Measurements from ENCODE around the gene TPCN1.

TPCN1 gene

DNA sequence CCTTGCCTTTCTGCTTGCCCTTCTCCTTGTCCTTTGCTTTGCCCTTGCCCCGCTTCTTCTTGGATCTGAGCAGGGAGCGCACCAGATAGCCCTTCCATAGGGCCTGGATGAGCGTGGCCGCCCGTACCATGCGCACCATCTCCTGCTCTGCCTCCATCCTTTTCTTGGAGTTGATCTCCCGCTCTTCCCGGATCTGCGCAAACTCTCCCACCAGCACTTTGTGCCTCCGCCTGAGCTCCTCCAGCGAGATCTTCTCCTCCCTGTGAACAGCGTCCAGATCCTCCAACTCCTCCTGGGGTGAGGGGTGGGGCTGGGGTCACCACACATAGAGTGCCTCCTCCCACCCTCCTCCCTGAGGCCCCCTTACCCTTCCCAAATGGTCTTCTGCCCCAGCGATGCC is 25.7 kb upstream of the TPCN1 start:
- H3K27ac ChIP-seq (ENCODE audit: low read depth in 2 of 2, low read length in 2 of 2), result no peak overlapping the region
- H3K4me3 ChIP-seq (ENCODE audit: low read length in 2 of 2), result no peak overlapping the region
- no peaks in the 10 kb centered on the region for H3K9me3 ChIP-seq (ENCODE audit: control insufficient read depth in 2 of 2, low read length in 2 of 2)
- peaks cover 14 to 16% of the 10 kb centered on the region in 2 donors for H3K36me3 ChIP-seq (ENCODE audit: control insufficient read depth in 2 of 2, insufficient read depth in 2 of 2, low read length in 2 of 2)
- H3K27me3 ChIP-seq (ENCODE audit: control insufficient read depth in 2 of 2, insufficient read depth in 2 of 2, low read length in 2 of 2), result no peaks in the 10 kb centered on the region
- H3K9ac ChIP-seq (ENCODE audit: low read depth in 1 of 2, low read length in 2 of 2), result no peak overlapping the region
- H3K4me1 ChIP-seq (ENCODE audit: control insufficient read depth in 2 of 2, insufficient read depth in 2 of 2, low read length in 2 of 2), result peaks cover 0 to 7% of the 10 kb centered on the region in 2 donors

DNA sequence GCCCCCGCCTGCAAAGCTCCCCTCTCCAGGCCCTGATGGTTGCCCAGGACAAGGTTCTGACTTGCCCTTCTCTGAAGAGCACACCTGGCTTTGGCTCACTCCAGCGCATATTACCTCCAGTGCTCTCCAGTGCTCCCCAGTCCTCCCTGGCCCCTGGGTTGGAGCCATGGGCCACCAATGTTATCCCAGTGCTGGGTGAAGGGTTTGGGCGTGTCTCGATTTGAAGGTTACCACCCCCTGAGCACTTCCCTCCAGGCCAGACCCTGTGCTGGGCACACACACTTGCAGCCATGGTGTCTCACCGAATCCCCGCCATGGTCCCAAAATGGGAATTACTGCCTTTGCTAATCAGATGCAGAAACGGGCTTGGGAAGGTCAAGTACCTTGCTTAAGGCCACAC is 24.7 kb upstream of the TPCN1 start:
- no peak overlapping the region for H3K27ac ChIP-seq (ENCODE audit: low read depth in 2 of 2, low read length in 2 of 2)
- H3K36me3 ChIP-seq (ENCODE audit: control insufficient read depth in 2 of 2, insufficient read depth in 2 of 2, low read length in 2 of 2), result peaks cover 6 to 11% of the 10 kb centered on the region in 2 donors
- peaks cover 0 to 7% of the 10 kb centered on the region in 2 donors for H3K4me1 ChIP-seq (ENCODE audit: control insufficient read depth in 2 of 2, insufficient read depth in 2 of 2, low read length in 2 of 2)
- H3K9me3 ChIP-seq (ENCODE audit: control insufficient read depth in 2 of 2, low read length in 2 of 2), result no peaks in the 10 kb centered on the region
- H3K4me3 ChIP-seq (ENCODE audit: low read length in 2 of 2), result no peak overlapping the region
- no peaks in the 10 kb centered on the region for H3K27me3 ChIP-seq (ENCODE audit: control insufficient read depth in 2 of 2, insufficient read depth in 2 of 2, low read length in 2 of 2)
- H3K9ac ChIP-seq (ENCODE audit: low read depth in 1 of 2, low read length in 2 of 2), result no peak overlapping the region

DNA sequence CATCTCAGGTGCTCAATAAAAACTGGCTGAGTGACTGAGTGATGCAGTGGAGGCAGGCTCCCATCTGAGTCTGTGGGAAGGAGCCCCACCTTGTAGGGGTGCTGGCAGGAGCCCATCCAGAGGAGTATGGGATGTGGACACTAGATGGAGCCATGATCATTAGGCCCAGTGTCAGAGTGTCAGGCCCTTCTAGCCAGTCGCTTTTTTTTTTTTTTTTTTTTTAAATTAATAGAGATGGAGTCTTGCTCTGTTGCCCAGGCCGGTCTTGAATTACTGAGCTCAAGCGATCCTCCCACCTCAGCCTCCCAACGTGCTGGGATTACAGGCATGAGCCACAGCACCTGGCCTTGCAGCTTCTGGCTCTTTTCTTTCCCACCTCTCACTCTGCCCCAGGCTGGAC is 24.3 kb upstream of the TPCN1 start:
- Histone ChIP-seq H3K4me3 (ENCODE audit: low read length in 2 of 2) (no peak overlapping the region), H3K27ac (ENCODE audit: low read depth in 2 of 2, low read length in 2 of 2) (no peak overlapping the region), H3K9me3 (ENCODE audit: control insufficient read depth in 2 of 2, low read length in 2 of 2) (no peaks in the 10 kb centered on the region), H3K36me3 (ENCODE audit: control insufficient read depth in 2 of 2, insufficient read depth in 2 of 2, low read length in 2 of 2) (peaks cover 2 to 7% of the 10 kb centered on the region in 2 donors), H3K4me1 (ENCODE audit: control insufficient read depth in 2 of 2, insufficient read depth in 2 of 2, low read length in 2 of 2) (peaks cover 0 to 7% of the 10 kb centered on the region in 2 donors), H3K9ac (ENCODE audit: low read depth in 1 of 2, low read length in 2 of 2) (no peak overlapping the region), H3K27me3 (ENCODE audit: control insufficient read depth in 2 of 2, insufficient read depth in 2 of 2, low read length in 2 of 2) (no peaks in the 10 kb centered on the region)

DNA sequence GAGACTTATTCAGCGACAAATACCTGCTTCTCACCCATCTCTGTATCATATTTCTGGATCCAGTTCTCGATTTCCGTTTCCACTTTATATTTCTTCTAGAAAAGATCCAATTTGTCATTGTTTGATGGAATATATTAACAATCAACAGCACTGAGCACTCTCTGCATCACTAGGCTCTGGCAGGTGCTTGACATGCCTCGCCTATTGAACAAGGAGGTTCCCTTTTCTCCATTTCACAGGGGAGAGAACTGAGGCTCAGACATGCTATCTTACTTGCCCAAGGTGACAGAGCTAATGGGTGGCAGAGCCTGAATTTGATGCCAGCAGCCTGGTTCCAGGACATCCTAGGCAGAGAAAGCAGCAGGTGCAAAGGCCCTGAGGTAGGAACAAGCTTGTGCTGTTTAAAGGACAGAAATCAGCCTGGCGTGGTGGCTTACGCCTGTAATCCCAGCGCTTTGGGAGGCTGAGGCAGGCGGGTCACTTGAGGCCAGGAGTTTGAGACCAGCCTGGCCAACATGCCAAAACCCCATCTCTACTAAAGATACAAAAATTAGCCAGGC is 23.7 kb upstream of the TPCN1 start:
- H3K4me3 ChIP-seq (ENCODE audit: low read length in 2 of 2), result no peak overlapping the region
- peaks cover 0 to 2% of the 10 kb centered on the region in 2 donors for H3K36me3 ChIP-seq (ENCODE audit: control insufficient read depth in 2 of 2, insufficient read depth in 2 of 2, low read length in 2 of 2)
- H3K4me1 ChIP-seq (ENCODE audit: control insufficient read depth in 2 of 2, insufficient read depth in 2 of 2, low read length in 2 of 2), result peaks cover 0 to 7% of the 10 kb centered on the region in 2 donors
- no peaks in the 10 kb centered on the region for H3K27me3 ChIP-seq (ENCODE audit: control insufficient read depth in 2 of 2, insufficient read depth in 2 of 2, low read length in 2 of 2)
- H3K9ac ChIP-seq (ENCODE audit: low read depth in 1 of 2, low read length in 2 of 2), result no peak overlapping the region
- no peak overlapping the region for H3K27ac ChIP-seq (ENCODE audit: low read depth in 2 of 2, low read length in 2 of 2)
- H3K9me3 ChIP-seq (ENCODE audit: control insufficient read depth in 2 of 2, low read length in 2 of 2), result no peaks in the 10 kb centered on the region

DNA sequence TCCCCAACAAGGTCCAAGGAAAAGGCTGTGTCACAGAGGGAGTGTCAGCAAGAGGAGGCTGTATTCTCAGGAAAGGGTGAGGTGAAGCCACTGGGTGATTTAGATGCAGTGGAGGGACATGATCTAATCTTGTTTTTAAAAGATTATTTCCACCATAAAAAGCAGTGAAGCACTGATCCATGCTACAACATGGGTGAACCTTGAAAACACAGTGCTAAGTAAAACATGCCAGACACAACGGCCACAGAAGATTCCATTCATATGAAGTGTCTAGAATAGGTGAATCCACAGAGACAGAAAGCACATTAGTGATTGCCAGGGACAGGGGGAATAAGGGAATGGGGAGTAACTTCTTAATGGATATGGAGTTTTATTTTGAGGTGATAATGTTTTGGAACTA is 23.0 kb upstream of the TPCN1 start:
- Histone ChIP-seq H3K27me3 (ENCODE audit: control insufficient read depth in 2 of 2, insufficient read depth in 2 of 2, low read length in 2 of 2) (no peaks in the 10 kb centered on the region), H3K9ac (ENCODE audit: low read depth in 1 of 2, low read length in 2 of 2) (no peak overlapping the region), H3K4me1 (ENCODE audit: control insufficient read depth in 2 of 2, insufficient read depth in 2 of 2, low read length in 2 of 2) (peaks cover 0 to 7% of the 10 kb centered on the region in 2 donors), H3K36me3 (ENCODE audit: control insufficient read depth in 2 of 2, insufficient read depth in 2 of 2, low read length in 2 of 2) (no peaks in the 10 kb centered on the region), H3K27ac (ENCODE audit: low read depth in 2 of 2, low read length in 2 of 2) (no peak overlapping the region), H3K4me3 (ENCODE audit: low read length in 2 of 2) (no peak overlapping the region), H3K9me3 (ENCODE audit: control insufficient read depth in 2 of 2, low read length in 2 of 2) (no peaks in the 10 kb centered on the region)

DNA sequence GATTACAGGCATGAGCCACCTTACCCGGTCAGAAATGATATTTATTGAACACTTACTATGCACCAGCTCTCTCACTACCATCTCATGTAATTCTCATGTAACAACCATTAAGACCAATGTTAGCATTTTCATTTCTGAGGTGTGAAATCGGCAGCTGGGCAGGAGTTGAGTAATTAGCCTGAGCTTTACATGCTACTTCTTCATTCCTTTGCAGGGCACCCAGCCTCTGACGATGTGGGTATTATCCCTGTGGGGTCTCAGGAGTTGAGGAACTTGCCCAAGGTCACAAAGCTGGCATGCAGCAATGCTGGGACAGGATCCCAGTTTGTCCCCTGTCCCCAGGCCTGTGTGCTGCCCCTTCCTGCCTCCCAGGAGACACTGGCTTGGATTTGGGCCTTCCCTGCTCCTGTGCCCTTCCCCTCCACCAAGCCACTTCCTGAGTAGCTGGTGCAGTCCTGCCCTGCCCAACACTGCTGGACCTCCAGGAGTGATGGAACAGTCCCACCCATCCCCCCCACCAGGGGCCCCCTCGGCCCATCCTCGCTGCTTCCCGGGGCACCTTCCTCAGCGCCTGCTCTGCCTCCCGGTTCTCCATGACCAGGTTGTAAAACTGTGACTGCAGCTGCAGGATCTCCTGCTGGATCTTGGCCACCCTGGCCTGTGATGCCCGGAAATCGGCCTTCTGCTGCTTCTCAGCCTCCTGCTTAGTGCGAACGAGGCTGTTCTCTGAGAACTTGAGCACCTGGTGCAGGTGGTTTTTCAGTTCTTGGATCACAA is 21.1 kb upstream of the TPCN1 start:
- Histone ChIP-seq H3K27ac (ENCODE audit: low read depth in 2 of 2, low read length in 2 of 2) (no peak overlapping the region), H3K36me3 (ENCODE audit: control insufficient read depth in 2 of 2, insufficient read depth in 2 of 2, low read length in 2 of 2) (no peaks in the 10 kb centered on the region), H3K4me3 (ENCODE audit: low read length in 2 of 2) (no peak overlapping the region), H3K4me1 (ENCODE audit: control insufficient read depth in 2 of 2, insufficient read depth in 2 of 2, low read length in 2 of 2) (no peaks in the 10 kb centered on the region), H3K27me3 (ENCODE audit: control insufficient read depth in 2 of 2, insufficient read depth in 2 of 2, low read length in 2 of 2) (no peaks in the 10 kb centered on the region), H3K9ac (ENCODE audit: low read depth in 1 of 2, low read length in 2 of 2) (no peak overlapping the region), H3K9me3 (ENCODE audit: control insufficient read depth in 2 of 2, low read length in 2 of 2) (no peaks in the 10 kb centered on the region)

DNA sequence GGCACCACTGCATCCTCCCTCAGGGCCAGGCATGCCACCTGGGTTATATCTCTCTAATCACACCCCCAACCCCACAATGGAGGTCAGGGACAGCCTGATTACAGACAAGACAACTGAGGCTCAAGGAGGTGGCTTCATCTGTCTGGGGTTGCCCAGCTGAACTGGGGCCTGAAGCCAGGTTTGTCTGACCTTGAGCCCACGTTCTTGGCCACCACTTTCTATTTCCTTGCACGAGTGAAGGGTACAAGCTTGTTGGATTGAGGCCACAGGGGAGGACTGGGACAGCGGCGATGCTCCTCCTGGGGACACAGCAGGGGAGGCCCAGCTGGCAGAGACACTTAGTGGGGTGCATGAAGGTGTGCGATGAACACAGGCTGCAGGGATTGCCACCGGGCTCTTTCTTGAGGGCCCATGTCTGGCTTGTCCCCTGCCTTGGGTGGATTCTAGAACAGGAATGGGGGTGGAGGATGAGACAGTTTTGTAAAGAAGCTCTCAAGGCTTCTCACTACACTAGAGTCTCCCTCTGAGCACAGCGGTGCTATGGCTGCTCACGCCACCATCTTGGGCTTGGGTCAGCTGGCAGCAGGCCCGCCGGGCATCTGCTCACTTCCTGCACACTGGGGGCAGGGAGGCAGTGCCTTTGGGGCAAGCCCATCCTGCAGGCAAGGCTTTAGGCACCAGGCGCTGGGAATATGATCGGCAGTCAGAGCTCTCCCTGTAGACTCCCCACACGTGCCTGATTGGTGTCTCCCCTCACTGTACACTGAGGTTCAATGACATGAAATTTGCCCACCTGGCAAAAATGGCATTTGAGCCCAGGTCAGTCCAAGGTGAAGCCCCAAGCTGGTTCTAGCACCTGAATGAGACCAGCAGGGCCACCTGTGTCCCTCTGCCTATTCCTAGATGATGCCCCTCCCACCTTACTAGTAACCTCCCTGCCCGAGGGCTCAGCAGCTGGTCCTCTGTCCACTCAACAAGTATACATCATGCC is 19.8 kb upstream of the TPCN1 start:
- Histone ChIP-seq H3K4me3 (ENCODE audit: low read length in 2 of 2) (no peak overlapping the region), H3K27me3 (ENCODE audit: control insufficient read depth in 2 of 2, insufficient read depth in 2 of 2, low read length in 2 of 2) (no peaks in the 10 kb centered on the region), H3K27ac (ENCODE audit: low read depth in 2 of 2, low read length in 2 of 2) (no peak overlapping the region), H3K9ac (ENCODE audit: low read depth in 1 of 2, low read length in 2 of 2) (no peak overlapping the region), H3K9me3 (ENCODE audit: control insufficient read depth in 2 of 2, low read length in 2 of 2) (no peaks in the 10 kb centered on the region), H3K4me1 (ENCODE audit: control insufficient read depth in 2 of 2, insufficient read depth in 2 of 2, low read length in 2 of 2) (no peaks in the 10 kb centered on the region), H3K36me3 (ENCODE audit: control insufficient read depth in 2 of 2, insufficient read depth in 2 of 2, low read length in 2 of 2) (no peaks in the 10 kb centered on the region)

DNA sequence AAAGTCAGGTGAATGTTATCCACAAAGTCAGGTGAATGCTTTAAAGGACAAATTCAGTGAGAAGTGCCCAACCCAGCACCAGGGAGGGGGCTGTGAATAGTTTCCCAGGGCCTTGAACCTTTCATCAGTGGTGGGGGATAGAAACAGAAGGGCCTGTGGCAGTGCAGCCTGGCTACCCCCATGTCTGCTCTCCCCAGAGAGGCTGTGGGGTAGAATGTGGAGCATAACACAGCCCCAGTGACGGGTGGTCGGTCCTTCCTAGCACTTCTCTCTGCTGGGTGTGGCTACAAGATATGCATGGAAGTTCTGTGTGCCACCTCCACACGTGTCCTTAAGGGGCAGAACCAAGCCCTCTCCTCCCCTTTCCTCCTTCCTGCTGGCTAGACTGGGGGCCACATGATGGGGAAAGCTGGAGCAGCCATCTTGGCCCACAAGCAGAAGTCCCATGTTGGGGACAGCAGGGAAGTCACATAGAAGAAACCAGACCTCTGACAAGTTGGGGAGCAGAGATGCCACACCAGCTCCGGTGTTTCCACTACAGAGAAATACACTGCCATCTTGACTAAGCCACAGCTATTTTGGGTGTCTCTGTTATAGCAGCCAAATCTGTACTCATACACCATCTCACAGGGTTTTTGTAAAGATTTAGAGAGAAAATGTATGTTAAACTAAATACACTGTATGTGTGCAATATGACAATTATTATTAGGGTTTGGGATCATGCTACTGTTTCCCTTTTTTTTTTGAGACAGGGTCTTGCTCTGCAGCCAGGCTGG is 18.8 kb upstream of the TPCN1 start:
- H3K36me3 ChIP-seq (ENCODE audit: control insufficient read depth in 2 of 2, insufficient read depth in 2 of 2, low read length in 2 of 2), result no peaks in the 10 kb centered on the region

DNA sequence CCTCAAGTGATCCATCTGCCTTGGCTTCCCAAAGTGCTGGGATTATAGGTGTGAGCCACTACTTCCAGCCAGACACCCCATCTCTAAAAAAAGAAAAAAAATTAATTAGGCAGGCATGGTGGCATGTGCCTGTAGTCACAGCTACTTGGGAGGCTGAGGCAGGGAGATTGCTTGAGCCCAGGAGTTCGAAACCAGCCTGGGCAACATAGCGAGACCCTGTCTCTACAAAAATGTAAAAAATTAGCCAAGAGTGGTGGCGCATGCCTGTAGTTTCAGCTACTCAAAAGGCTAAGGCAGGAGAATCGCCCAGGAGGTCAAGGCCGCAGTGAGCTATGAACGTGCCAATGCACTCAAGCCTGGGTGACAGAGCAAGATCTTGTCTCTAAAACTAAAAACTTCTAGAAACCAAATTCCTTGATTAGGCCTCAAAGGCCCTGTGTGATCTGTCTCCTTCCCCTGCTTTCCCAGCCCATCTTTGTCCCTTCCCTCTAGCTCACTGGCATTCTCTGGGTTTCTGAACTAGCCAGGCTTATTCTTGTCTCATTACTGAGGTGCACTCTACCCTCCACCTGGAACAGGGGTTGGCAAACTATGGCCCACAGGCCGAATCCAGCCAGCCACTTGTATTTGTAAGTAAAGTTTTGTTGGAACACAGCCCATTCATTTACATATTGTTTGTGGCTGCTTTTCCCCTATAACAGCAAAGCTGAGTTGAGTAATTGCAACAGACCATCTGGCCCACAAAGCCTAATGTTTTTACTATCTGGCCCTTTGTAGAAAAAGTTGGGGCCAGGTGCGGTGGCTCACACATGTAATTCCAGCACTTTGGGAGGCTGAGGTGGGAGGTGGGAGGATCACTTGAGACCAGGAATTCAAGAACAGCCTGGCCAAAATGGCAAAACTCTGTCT is 17.2 kb upstream of the TPCN1 start:
- Histone ChIP-seq H3K27me3 (ENCODE audit: control insufficient read depth in 2 of 2, insufficient read depth in 2 of 2, low read length in 2 of 2) (no peaks in the 10 kb centered on the region), H3K27ac (ENCODE audit: low read depth in 2 of 2, low read length in 2 of 2) (no peak overlapping the region), H3K4me3 (ENCODE audit: low read length in 2 of 2) (no peak overlapping the region), H3K4me1 (ENCODE audit: control insufficient read depth in 2 of 2, insufficient read depth in 2 of 2, low read length in 2 of 2) (peaks cover 8 to 13% of the 10 kb centered on the region in 2 donors), H3K9ac (ENCODE audit: low read depth in 1 of 2, low read length in 2 of 2) (no peak overlapping the region), H3K9me3 (ENCODE audit: control insufficient read depth in 2 of 2, low read length in 2 of 2) (no peaks in the 10 kb centered on the region), H3K36me3 (ENCODE audit: control insufficient read depth in 2 of 2, insufficient read depth in 2 of 2, low read length in 2 of 2) (no peaks in the 10 kb centered on the region)

More for the DNA sequence above, 18.8 kb upstream of the TPCN1 start:
- Histone ChIP-seq H3K4me1 (ENCODE audit: control insufficient read depth in 2 of 2, insufficient read depth in 2 of 2, low read length in 2 of 2) (peaks cover 0 to 2% of the 10 kb centered on the region in 2 donors), H3K9me3 (ENCODE audit: control insufficient read depth in 2 of 2, low read length in 2 of 2) (no peaks in the 10 kb centered on the region), H3K9ac (ENCODE audit: low read depth in 1 of 2, low read length in 2 of 2) (no peak overlapping the region), H3K27ac (ENCODE audit: low read depth in 2 of 2, low read length in 2 of 2) (no peak overlapping the region), H3K27me3 (ENCODE audit: control insufficient read depth in 2 of 2, insufficient read depth in 2 of 2, low read length in 2 of 2) (no peaks in the 10 kb centered on the region), H3K4me3 (ENCODE audit: low read length in 2 of 2) (no peak overlapping the region)

Measured in mucosa of rectum (tissue), 2 donors.